ENCODE data around the gene SETD6.
A peak's percentile ranks its signal among the peaks of the same experiment; 100 is the strongest.

Gene SETD6

DNA sequence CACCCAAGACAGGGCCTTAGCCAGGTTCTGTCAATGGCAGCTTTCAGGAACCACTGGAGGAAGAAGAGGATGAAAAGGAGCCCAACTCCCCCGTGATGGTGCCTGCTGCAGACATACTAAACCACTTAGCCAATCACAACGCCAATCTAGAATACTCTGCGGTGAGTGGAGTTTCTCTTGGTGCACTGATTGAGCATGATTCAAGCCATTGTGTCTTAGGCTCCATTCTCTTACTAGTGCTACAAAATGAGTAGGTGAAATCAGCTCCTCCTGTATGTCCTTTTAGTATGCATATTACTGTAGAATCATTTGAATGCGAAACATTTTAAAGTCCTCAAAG, 1.4 kb downstream of the SETD6 start:
- Histone ChIP-seq H4K20me1 (ENCODE audit: insufficient read depth, low read length) (peaks cover 10% of the 10 kb centered on the region), H2AFZ (ENCODE audit: low read length) (no peak overlapping the region), H3K9me3 (replicated peaks; ENCODE audit: insufficient read depth, low read length) (no peaks in the 10 kb centered on the region), H3F3A (ENCODE audit: insufficient read depth, low read length) (peaks cover 21% of the 10 kb centered on the region), H3K27me3 (replicated peaks; ENCODE audit: insufficient read depth, low read length) (no peaks in the 10 kb centered on the region), H3K4me1 (ENCODE audit: low read length) (peaks cover 11% of the 10 kb centered on the region), H3K4me2 (ENCODE audit: low read depth, low read length) (peak overlapping the region; percentile 91), H3K79me2 (ENCODE audit: low read length) (peaks cover 57% of the 10 kb centered on the region), H3K9me2 (replicated peaks; ENCODE audit: insufficient read depth, low read length) (no peaks in the 10 kb centered on the region), H3K9ac (ENCODE audit: low read length) (peak overlapping the region; percentile 58; the same call in 1 of the 2 replicates), H3K27ac (ENCODE audit: low read length) (no peak overlapping the region; the same call in 1 of the 2 replicates), H3K36me3 (replicated peaks; ENCODE audit: insufficient read depth, low read length) (peaks cover 29% of the 10 kb centered on the region), H3K4me3 (ENCODE audit: low read length) (peak overlapping the region; percentile 64)
- DNase-seq, result no peak
- TF ChIP-seq EZH2 (optimal IDR thresholded peaks at IDR 0.05; ENCODE audit: low read depth, low read length), result no peak
- TF ChIP-seq, protein P1, sequence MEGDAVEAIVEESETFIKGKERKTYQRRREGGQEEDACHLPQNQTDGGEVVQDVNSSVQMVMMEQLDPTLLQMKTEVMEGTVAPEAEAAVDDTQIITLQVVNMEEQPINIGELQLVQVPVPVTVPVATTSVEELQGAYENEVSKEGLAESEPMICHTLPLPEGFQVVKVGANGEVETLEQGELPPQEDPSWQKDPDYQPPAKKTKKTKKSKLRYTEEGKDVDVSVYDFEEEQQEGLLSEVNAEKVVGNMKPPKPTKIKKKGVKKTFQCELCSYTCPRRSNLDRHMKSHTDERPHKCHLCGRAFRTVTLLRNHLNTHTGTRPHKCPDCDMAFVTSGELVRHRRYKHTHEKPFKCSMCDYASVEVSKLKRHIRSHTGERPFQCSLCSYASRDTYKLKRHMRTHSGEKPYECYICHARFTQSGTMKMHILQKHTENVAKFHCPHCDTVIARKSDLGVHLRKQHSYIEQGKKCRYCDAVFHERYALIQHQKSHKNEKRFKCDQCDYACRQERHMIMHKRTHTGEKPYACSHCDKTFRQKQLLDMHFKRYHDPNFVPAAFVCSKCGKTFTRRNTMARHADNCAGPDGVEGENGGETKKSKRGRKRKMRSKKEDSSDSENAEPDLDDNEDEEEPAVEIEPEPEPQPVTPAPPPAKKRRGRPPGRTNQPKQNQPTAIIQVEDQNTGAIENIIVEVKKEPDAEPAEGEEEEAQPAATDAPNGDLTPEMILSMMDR (IDR thresholded peaks at IDR 0.05; ENCODE audit: low read length), result no peak
- no peak for TF ChIP-seq EZH2phosphoT487 (IDR thresholded peaks at IDR 0.05; ENCODE audit: low read length)

DNA sequence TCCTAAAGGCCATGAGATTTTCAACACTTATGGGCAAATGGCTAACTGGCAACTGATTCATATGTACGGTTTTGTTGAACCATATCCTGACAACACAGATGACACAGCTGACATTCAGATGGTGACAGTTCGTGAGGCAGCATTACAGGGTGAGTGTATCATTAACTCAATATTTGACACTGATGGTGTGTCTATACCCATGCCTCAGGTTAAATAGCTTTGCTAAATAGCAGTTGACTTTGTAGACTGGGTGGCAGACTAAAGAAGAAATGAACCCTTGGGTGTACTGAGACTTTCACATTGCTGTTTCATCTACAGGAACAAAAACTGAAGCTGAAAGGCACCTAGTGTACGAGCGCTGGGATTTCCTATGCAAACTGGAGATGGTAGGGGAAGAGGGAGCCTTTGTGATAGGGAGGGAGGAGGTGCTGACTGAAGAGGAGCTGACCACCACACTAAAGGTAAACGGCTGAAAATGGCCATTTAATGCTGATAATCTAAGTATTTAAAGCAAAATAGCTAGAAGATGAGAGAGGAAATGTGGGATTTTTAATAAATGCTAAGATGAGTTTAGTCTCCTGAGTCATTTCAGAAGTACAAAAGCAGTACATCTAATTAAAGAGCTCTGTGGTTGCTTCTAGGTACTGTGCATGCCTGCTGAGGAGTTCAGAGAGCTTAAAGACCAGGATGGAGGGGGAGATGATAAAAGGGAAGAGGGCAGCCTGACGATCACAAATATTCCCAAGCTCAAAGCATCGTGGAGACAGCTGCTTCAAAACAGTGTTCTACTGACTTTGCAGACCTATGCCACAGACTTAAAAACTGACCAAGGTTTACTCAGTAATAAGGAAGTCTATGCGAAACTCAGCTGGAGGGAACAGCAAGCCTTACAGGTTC, 3.0 kb downstream of the SETD6 start:
- Histone ChIP-seq H3K9ac (ENCODE audit: low read length) (no peak overlapping the region), H3K27ac (ENCODE audit: low read length) (no peak overlapping the region), H3K9me2 (replicated peaks; ENCODE audit: insufficient read depth, low read length) (no peaks in the 10 kb centered on the region), H2AFZ (ENCODE audit: low read length) (no peak overlapping the region), H4K20me1 (ENCODE audit: insufficient read depth, low read length) (peaks cover 10% of the 10 kb centered on the region), H3F3A (ENCODE audit: insufficient read depth, low read length) (peaks cover 21% of the 10 kb centered on the region), H3K27me3 (replicated peaks; ENCODE audit: insufficient read depth, low read length) (no peaks in the 10 kb centered on the region), H3K4me2 (ENCODE audit: low read depth, low read length) (no peak overlapping the region), H3K36me3 (replicated peaks; ENCODE audit: insufficient read depth, low read length) (peaks cover 34% of the 10 kb centered on the region), H3K4me3 (ENCODE audit: low read length) (no peak overlapping the region), H3K4me1 (ENCODE audit: low read length) (peaks cover 11% of the 10 kb centered on the region), H3K9me3 (replicated peaks; ENCODE audit: insufficient read depth, low read length) (no peaks in the 10 kb centered on the region), H3K79me2 (ENCODE audit: low read length) (peaks cover 65% of the 10 kb centered on the region)
- TF ChIP-seq EZH2 (optimal IDR thresholded peaks at IDR 0.05; ENCODE audit: low read depth, low read length) (no peak), EZH2phosphoT487 (IDR thresholded peaks at IDR 0.05; ENCODE audit: low read length) (no peak)
- TF ChIP-seq, protein P1 (IDR thresholded peaks at IDR 0.05; ENCODE audit: low read length), result no peak
- DNase-seq, result no peak

DNA sequence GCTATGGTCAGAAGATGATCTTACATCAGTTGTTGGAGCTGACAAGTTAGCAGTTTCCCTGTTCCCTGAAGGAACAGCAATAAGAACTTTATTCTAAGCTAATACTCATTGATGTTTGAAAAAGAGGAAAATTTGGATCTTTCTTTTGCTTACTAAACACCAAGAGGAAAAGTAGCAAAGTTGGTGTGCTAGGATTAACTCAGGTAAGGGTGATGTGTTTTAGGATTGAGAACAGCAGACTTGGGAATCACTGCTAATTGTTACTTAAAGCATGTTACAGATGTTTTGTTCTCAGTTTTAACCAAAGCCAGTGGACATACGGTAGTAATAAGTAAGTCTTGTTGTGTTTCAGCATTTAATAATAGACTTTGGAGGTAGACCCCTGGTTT, 3.7 kb downstream of the SETD6 start:
- H3F3A ChIP-seq (ENCODE audit: insufficient read depth, low read length), result peaks cover 21% of the 10 kb centered on the region
- peaks cover 11% of the 10 kb centered on the region for H3K4me1 ChIP-seq (ENCODE audit: low read length)
- no peaks in the 10 kb centered on the region for H3K9me2 ChIP-seq (replicated peaks; ENCODE audit: insufficient read depth, low read length)
- peaks cover 34% of the 10 kb centered on the region for H3K36me3 ChIP-seq (replicated peaks; ENCODE audit: insufficient read depth, low read length)
- no peak for DNase-seq
- H3K79me2 ChIP-seq (ENCODE audit: low read length), result peaks cover 67% of the 10 kb centered on the region
- H3K4me2 ChIP-seq (ENCODE audit: low read depth, low read length), result no peak overlapping the region
- no peak overlapping the region for H2AFZ ChIP-seq (ENCODE audit: low read length)
- no peak overlapping the region for H3K9ac ChIP-seq (ENCODE audit: low read length)
- H4K20me1 ChIP-seq (ENCODE audit: insufficient read depth, low read length), result peaks cover 10% of the 10 kb centered on the region
- no peak overlapping the region for H3K27ac ChIP-seq (ENCODE audit: low read length)
- H3K4me3 ChIP-seq (ENCODE audit: low read length), result no peak overlapping the region
- H3K27me3 ChIP-seq (replicated peaks; ENCODE audit: insufficient read depth, low read length), result no peaks in the 10 kb centered on the region
- H3K9me3 ChIP-seq (replicated peaks; ENCODE audit: insufficient read depth, low read length), result no peaks in the 10 kb centered on the region
- TF ChIP-seq EZH2 (optimal IDR thresholded peaks at IDR 0.05; ENCODE audit: low read depth, low read length) (no peak), EZH2phosphoT487 (IDR thresholded peaks at IDR 0.05; ENCODE audit: low read length) (no peak)
- TF ChIP-seq, protein P1 (IDR thresholded peaks at IDR 0.05; ENCODE audit: low read length), result no peak

Data from MM.1S (cell line).